Measurements from ENCODE around the gene EIF4G2. TPM values are rescaled to one million over a fixed set of nuclear protein-coding genes. Genes with fewer than 3 reads are reported as not detected.

Gene EIF4G2
- total RNA-seq, 2 donors from 2014 or later, result 496 to 508 TPM

GRCh38 chr11:10761085-10761698, 47.5 kb downstream of the EIF4G2 start:
- Histone ChIP-seq H3K36me3 (peaks cover 76% of the 10 kb centered on the region), H3K9me3 (no peaks in the 10 kb centered on the region), H3K4me3 (no peak overlapping the region), H3K27me3 (no peaks in the 10 kb centered on the region), H3K4me1 (no peaks in the 10 kb centered on the region), H3K27ac (no peak overlapping the region)
- DNase-seq (ENCODE audit: low spot score), result no peak
- TF ChIP-seq CTCF (IDR thresholded peaks at IDR 0.05), result no peak

GRCh38 chr11:10758957-10759356, 49.8 kb downstream of the EIF4G2 start:
- no peak for DNase-seq (ENCODE audit: low spot score)
- Histone ChIP-seq H3K9me3 (no peaks in the 10 kb centered on the region), H3K27ac (no peak overlapping the region), H3K27me3 (no peaks in the 10 kb centered on the region), H3K4me1 (no peaks in the 10 kb centered on the region), H3K36me3 (peaks cover 77% of the 10 kb centered on the region), H3K4me3 (no peak overlapping the region)
- TF ChIP-seq CTCF (IDR thresholded peaks at IDR 0.05), result no peak

GRCh38 chr11:10752486-10752885, 56.2 kb downstream of the EIF4G2 start:
- Histone ChIP-seq H3K36me3 (peaks cover 38% of the 10 kb centered on the region), H3K4me1 (peaks cover 0 to 14% of the 10 kb centered on the region in 2 donors), H3K4me3 (no peak overlapping the region), H3K9me3 (no peaks in the 10 kb centered on the region), H3K27me3 (no peaks in the 10 kb centered on the region), H3K27ac (no peak overlapping the region)
- DNase-seq (ENCODE audit: low spot score), result no peak
- no peak for TF ChIP-seq CTCF (IDR thresholded peaks at IDR 0.05)

GRCh38 chr11:10752061-10752460, 56.7 kb downstream of the EIF4G2 start:
- peaks cover 34% of the 10 kb centered on the region for H3K36me3 ChIP-seq
- DNase-seq (ENCODE audit: low spot score), result no peak
- peak overlapping the region in 1 of 2 donors; percentile 93 for H3K27ac ChIP-seq
- H3K4me3 ChIP-seq, result peak overlapping the region; percentile 65 to 77
- H3K9me3 ChIP-seq, result no peaks in the 10 kb centered on the region
- H3K4me1 ChIP-seq, result peaks cover 0 to 14% of the 10 kb centered on the region in 2 donors
- no peak for TF ChIP-seq CTCF (IDR thresholded peaks at IDR 0.05)
- no peaks in the 10 kb centered on the region for H3K27me3 ChIP-seq

- Histone ChIP-seq H3K36me3 (peaks cover 29% of the 10 kb centered on the region), H3K27ac (peak overlapping the region; percentile 90 to 93), H3K4me1 (peaks cover 0 to 14% of the 10 kb centered on the region in 2 donors), H3K27me3 (no peaks in the 10 kb centered on the region), H3K9me3 (no peaks in the 10 kb centered on the region), H3K4me3 (peak overlapping the region; percentile 65 to 77)
- no peak for TF ChIP-seq CTCF (IDR thresholded peaks at IDR 0.05)
- DNase-seq (ENCODE audit: low spot score), result no peak
Observed at GRCh38 chr11:10751581-10751940, 57.2 kb downstream of the EIF4G2 start.

Measured in right atrium auricular region (tissue), 2 donors.